HL-60 (cell line): Measurements from ENCODE around the gene GRB10.

ENCODE experiments used
- CTCF ChIP-seq: IDR thresholded peaks from one replicate; pipeline ENCODE4 v1.5.1; 2011; ENCODE audit warnings: low read length, control low read depth, inconsistent platforms; ENCODE audit not compliant: insufficient read depth
- GABPA ChIP-seq: IDR thresholded peaks from 2 replicates; pipeline ENCODE4 v1.6.1; 2012; ENCODE audit warnings: low read depth
- POLR2AphosphoS5 ChIP-seq: IDR thresholded peaks from 2 replicates; pipeline ENCODE4 v1.6.1; 2012; ENCODE audit warnings: low read depth
- REST ChIP-seq: IDR thresholded peaks from 2 replicates; pipeline ENCODE4 v1.6.1; 2012; ENCODE audit warnings: low read depth; ENCODE audit not compliant: insufficient replicate concordance

- TF ChIP-seq CTCF (no peak), REST (no peak), POLR2AphosphoS5 (no peak), GABPA (no peak)
Observed at GRCh38 chr7:50651271-50651989, 131.3 kb downstream of the GRB10 start.
